ENCODE measurements around the gene ASTN2.

DNA sequence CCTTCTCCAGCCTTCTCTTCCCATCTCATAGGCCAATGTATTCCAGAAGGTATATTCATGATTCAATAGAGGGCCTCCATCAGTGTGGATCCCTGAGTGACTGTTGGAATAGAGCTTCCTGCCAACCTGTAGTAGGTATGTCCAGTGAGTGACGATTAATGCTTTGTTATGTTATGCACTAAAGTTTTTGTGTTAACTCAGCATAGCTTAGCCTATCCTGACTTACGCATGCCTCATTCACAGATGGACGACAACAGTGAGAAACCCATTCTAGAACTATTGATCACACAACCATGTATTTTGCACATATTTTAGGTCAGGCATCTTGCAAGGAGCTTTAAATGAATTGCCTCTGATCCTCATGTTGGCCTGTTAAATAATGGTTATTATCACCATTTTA is 953.2 kb downstream of the ASTN2 start:
- TF ChIP-seq, protein P1, sequence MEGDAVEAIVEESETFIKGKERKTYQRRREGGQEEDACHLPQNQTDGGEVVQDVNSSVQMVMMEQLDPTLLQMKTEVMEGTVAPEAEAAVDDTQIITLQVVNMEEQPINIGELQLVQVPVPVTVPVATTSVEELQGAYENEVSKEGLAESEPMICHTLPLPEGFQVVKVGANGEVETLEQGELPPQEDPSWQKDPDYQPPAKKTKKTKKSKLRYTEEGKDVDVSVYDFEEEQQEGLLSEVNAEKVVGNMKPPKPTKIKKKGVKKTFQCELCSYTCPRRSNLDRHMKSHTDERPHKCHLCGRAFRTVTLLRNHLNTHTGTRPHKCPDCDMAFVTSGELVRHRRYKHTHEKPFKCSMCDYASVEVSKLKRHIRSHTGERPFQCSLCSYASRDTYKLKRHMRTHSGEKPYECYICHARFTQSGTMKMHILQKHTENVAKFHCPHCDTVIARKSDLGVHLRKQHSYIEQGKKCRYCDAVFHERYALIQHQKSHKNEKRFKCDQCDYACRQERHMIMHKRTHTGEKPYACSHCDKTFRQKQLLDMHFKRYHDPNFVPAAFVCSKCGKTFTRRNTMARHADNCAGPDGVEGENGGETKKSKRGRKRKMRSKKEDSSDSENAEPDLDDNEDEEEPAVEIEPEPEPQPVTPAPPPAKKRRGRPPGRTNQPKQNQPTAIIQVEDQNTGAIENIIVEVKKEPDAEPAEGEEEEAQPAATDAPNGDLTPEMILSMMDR (IDR thresholded peaks at IDR 0.05 in 8 of 11, conservative IDR thresholded peaks at IDR 0.05 in 3 of 11): no peak
- no peak for TF ChIP-seq POLR2AphosphoS5 (IDR thresholded peaks at IDR 0.05)

Data from spleen (tissue), 7 donors.